Measurements from ENCODE around the gene TNRC6C. TPM values are rescaled to one million over a fixed set of nuclear protein-coding genes. Genes with fewer than 3 reads are reported as not detected.

TNRC6C gene
- total and polyA plus RNA-seq, 2 experiments from 2014 or later = 4.2 to 5.6 TPM

DNA sequence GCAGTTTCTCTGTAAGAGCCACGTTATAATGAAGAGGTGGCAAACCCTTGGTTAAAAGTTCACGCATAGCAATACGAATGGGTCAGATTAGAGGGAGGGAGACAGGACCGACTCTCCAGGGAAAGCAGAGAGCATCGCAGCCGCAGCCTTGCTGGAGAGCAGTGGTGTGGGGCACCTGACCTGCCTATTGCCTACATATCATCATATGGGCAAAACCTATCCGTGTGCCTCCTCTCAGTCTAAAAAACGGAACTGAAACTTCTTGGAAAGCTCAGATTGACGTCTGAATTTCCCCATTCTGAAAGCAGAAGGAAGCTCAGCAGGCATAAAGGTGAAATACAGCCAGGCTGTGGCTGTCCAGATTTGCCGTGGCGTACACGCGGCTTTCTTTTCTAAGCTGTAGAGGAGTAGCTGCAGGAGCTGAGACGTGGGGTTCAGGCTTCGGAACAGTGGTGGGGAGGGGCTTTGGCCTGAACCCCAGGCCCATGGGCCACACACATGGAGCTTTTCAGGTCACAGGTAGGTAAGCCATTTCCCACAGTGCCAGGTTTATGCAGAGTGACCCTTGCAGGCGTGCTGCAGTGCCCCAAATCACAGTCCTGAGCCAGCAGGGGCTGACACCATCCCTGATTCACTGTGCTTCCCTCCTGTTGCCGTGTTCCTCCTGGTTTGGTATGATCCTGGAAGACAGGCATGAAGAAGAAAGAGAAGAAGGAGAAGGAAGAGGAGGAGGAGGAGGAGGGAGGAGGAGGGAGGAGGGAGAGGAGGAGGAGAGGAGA is 41.6 kb upstream of the TNRC6C start:
- no peak overlapping the region for H3K4me3 ChIP-seq
- no peaks in the 10 kb centered on the region for H3K9me3 ChIP-seq (ENCODE audit: low read depth)
- TF ChIP-seq EZH2phosphoT487 (IDR thresholded peaks at IDR 0.05; ENCODE audit: low read depth, severe bottlenecking, unreplicated experiment) (no peak), EZH2 (IDR thresholded peaks at IDR 0.05; ENCODE audit: borderline replicate concordance) (no peak)
- TF ChIP-seq, protein P1, sequence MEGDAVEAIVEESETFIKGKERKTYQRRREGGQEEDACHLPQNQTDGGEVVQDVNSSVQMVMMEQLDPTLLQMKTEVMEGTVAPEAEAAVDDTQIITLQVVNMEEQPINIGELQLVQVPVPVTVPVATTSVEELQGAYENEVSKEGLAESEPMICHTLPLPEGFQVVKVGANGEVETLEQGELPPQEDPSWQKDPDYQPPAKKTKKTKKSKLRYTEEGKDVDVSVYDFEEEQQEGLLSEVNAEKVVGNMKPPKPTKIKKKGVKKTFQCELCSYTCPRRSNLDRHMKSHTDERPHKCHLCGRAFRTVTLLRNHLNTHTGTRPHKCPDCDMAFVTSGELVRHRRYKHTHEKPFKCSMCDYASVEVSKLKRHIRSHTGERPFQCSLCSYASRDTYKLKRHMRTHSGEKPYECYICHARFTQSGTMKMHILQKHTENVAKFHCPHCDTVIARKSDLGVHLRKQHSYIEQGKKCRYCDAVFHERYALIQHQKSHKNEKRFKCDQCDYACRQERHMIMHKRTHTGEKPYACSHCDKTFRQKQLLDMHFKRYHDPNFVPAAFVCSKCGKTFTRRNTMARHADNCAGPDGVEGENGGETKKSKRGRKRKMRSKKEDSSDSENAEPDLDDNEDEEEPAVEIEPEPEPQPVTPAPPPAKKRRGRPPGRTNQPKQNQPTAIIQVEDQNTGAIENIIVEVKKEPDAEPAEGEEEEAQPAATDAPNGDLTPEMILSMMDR (IDR thresholded peaks at IDR 0.05; ENCODE audit: poor library complexity) = no peak
- H2AFZ ChIP-seq = no peak overlapping the region
- H4K20me1 ChIP-seq (ENCODE audit: insufficient read depth, poor library complexity, severe bottlenecking) = no peaks in the 10 kb centered on the region
- no peak overlapping the region for H3K27ac ChIP-seq
- no peak overlapping the region for H3K4me2 ChIP-seq
- H3K27me3 ChIP-seq = peaks cover 39% of the 10 kb centered on the region
- no peaks in the 10 kb centered on the region for H3K9me2 ChIP-seq (replicated peaks; ENCODE audit: insufficient read depth)
- DNase-seq (ENCODE audit: low spot score) = no peak
- no peaks in the 10 kb centered on the region for H3K79me2 ChIP-seq
- H3K36me3 ChIP-seq (replicated peaks; ENCODE audit: insufficient read depth, low read depth) = no peaks in the 10 kb centered on the region
- 67% methylated on average over 17 of the region's 17 CpGs for WGBS (ENCODE audit: low lambda C conversion rate, missing lambda C conversion rate)
- peaks cover 21% of the 10 kb centered on the region for H3K4me1 ChIP-seq (ENCODE audit: insufficient read depth)

DNA sequence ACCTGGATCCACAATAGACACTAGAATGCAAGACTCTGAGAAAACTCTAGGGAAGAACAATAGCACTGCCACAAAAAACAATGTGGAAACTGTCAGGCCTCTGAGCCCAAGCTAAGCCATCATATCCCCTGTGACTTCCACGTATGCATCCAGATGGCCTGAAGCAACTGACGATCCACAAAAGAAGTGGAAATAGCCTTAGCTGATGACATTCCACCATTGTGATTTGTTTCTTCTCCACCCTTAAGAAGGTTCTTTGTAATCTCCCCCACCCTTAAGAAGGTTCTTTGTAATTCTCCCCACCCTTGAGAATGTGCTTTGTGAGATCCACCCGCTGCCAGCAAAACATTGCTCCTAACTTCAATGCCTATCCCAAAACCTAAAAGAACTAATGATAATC is 39.2 kb upstream of the TNRC6C start:
- Histone ChIP-seq H3K79me2 (no peaks in the 10 kb centered on the region), H2AFZ (no peak overlapping the region), H3K27ac (no peak overlapping the region), H3K9me3 (ENCODE audit: low read depth) (no peaks in the 10 kb centered on the region), H4K20me1 (ENCODE audit: insufficient read depth, poor library complexity, severe bottlenecking) (no peaks in the 10 kb centered on the region), H3K4me3 (no peak overlapping the region), H3K4me1 (ENCODE audit: insufficient read depth) (peaks cover 23% of the 10 kb centered on the region), H3K9me2 (replicated peaks; ENCODE audit: insufficient read depth) (no peaks in the 10 kb centered on the region), H3K27me3 (peaks cover 33% of the 10 kb centered on the region), H3K4me2 (no peak overlapping the region), H3K36me3 (replicated peaks; ENCODE audit: insufficient read depth, low read depth) (no peaks in the 10 kb centered on the region)
- TF ChIP-seq EZH2 (IDR thresholded peaks at IDR 0.05; ENCODE audit: borderline replicate concordance) = no peak
- TF ChIP-seq EZH2phosphoT487 (IDR thresholded peaks at IDR 0.05; ENCODE audit: low read depth, severe bottlenecking, unreplicated experiment) = no peak
- TF ChIP-seq, protein P1 (IDR thresholded peaks at IDR 0.05; ENCODE audit: poor library complexity) = no peak
- no peak for DNase-seq (ENCODE audit: low spot score)
- 74% methylated on average over 3 of the region's 3 CpGs for WGBS (ENCODE audit: low lambda C conversion rate, missing lambda C conversion rate)

DNA sequence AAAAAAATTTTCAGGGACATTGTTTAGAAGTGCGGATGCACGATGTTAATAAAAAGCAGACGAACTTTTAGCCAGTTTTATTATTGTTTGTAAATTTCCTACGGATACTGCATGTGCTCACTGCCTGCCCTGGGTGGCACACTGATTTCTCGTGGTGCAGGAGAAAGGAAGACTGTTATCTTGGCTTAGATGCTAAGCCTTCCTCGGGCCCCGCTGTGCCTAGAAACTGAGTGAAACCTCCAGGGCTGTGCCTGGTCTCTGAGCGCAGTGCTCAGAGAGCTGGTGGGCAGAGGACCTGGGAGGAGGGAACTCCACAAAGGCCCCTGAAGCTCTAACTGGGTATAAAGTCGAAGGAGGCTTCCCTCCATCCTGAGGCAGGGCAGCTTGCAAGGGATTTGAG is 35.4 kb upstream of the TNRC6C start:
- no peaks in the 10 kb centered on the region for H3K9me2 ChIP-seq (replicated peaks; ENCODE audit: insufficient read depth)
- H4K20me1 ChIP-seq (ENCODE audit: insufficient read depth, poor library complexity, severe bottlenecking) = no peaks in the 10 kb centered on the region
- H2AFZ ChIP-seq = no peak overlapping the region
- no peak overlapping the region for H3K4me3 ChIP-seq
- no peaks in the 10 kb centered on the region for H3K79me2 ChIP-seq
- TF ChIP-seq, protein P1 (IDR thresholded peaks at IDR 0.05; ENCODE audit: poor library complexity) = no peak
- TF ChIP-seq EZH2 (IDR thresholded peaks at IDR 0.05; ENCODE audit: borderline replicate concordance) = no peak
- no peak for TF ChIP-seq EZH2phosphoT487 (IDR thresholded peaks at IDR 0.05; ENCODE audit: low read depth, severe bottlenecking, unreplicated experiment)
- H3K27me3 ChIP-seq = peaks cover 22% of the 10 kb centered on the region
- no peak for DNase-seq (ENCODE audit: low spot score)
- H3K4me2 ChIP-seq = peak overlapping the region; percentile 9
- peak overlapping the region; percentile 33 for H3K27ac ChIP-seq
- peaks cover 6% of the 10 kb centered on the region for H3K4me1 ChIP-seq (ENCODE audit: insufficient read depth)
- H3K9me3 ChIP-seq (ENCODE audit: low read depth) = no peaks in the 10 kb centered on the region
- no peaks in the 10 kb centered on the region for H3K36me3 ChIP-seq (replicated peaks; ENCODE audit: insufficient read depth, low read depth)
- 41% methylated on average over 9 of the region's 9 CpGs for WGBS (ENCODE audit: low lambda C conversion rate, missing lambda C conversion rate)

Data from hepatocyte (in vitro differentiated cells).